GM21576 (cell line): ENCODE results near the gene DPYD.

Experiments used
- ATAC-seq: cut with Tn5 transposase; IDR thresholded peaks from one replicate; pipeline ENCODE4 v1.9.1; 2021; ENCODE audit warnings: mild to moderate bottlenecking, moderate library complexity; ENCODE audit not compliant: unreplicated experiment

DPYD gene

GRCh38 chr1:97907886-97908285 lies 12.9 kb downstream of the DPYD start:
- no peak for ATAC-seq

- no peak for ATAC-seq
Observed at GRCh38 chr1:97906567-97907241, 14.1 kb downstream of the DPYD start.

GRCh38 chr1:97905141-97905940 lies 15.5 kb downstream of the DPYD start:
- no peak for ATAC-seq

GRCh38 chr1:97904534-97904933 lies 16.3 kb downstream of the DPYD start:
- no peak for ATAC-seq

GRCh38 chr1:97903626-97904025 lies 17.2 kb downstream of the DPYD start:
- no peak for ATAC-seq

- ATAC-seq = no peak
Observed at GRCh38 chr1:97902067-97902466, 18.8 kb downstream of the DPYD start.

- no peak for ATAC-seq
Observed at GRCh38 chr1:97901017-97901658, 19.7 kb downstream of the DPYD start.

GRCh38 chr1:97898948-97899347 lies 21.9 kb downstream of the DPYD start:
- no peak for ATAC-seq

GRCh38 chr1:97895278-97895677 lies 25.6 kb downstream of the DPYD start:
- no peak for ATAC-seq

- ATAC-seq = no peak
Observed at GRCh38 chr1:97893844-97894243, 27.0 kb downstream of the DPYD start.

- ATAC-seq = no peak
Observed at GRCh38 chr1:97886199-97886598, 34.6 kb downstream of the DPYD start.

GRCh38 chr1:97883823-97884222 lies 37.0 kb downstream of the DPYD start:
- no peak for ATAC-seq

GRCh38 chr1:97877307-97877706 lies 43.5 kb downstream of the DPYD start:
- ATAC-seq = no peak

- ATAC-seq = no peak
Observed at GRCh38 chr1:97875996-97876395, 44.8 kb downstream of the DPYD start.

GRCh38 chr1:97870589-97870988 lies 50.2 kb downstream of the DPYD start:
- ATAC-seq = no peak

- ATAC-seq = no peak
Observed at GRCh38 chr1:97869441-97869840, 51.4 kb downstream of the DPYD start.

- ATAC-seq = no peak
Observed at GRCh38 chr1:97867127-97867526, 53.7 kb downstream of the DPYD start.

GRCh38 chr1:97864615-97865014 lies 56.2 kb downstream of the DPYD start:
- no peak for ATAC-seq

GRCh38 chr1:97853221-97853620 lies 67.6 kb downstream of the DPYD start:
- no peak for ATAC-seq

- ATAC-seq = peak; percentile 32
Observed at GRCh38 chr1:97849345-97850340, 71.2 kb downstream of the DPYD start.

GRCh38 chr1:97845805-97846204 lies 75.0 kb downstream of the DPYD start:
- ATAC-seq = no peak
